ENCODE results near the gene TMC4.

TMC4 gene

DNA sequence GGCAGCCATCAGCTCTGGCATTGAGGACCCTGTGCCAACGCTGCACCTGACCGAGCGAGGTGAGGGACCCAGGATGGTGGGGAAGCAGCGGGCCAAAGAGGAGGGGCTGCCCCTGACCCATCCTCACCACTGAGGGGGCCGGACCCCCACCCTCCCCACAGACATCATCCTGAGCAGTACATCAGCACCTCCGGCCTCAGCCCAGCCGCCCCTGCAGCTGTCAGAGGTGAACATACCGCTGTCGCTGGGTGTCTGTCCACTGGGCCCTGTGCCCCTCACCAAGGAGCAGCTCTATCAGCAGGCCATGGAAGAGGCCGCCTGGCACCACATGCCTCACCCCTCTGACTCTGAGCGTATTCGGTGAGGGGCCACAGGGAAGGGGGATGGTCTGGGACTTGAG lies 20.7 kb downstream of the TMC4 start:
- DNase-seq (ENCODE audit: low read depth in 1 of 2, low spot score in 1 of 2): no peak
- in situ Hi-C loops (cut with HindIII; ENCODE audit: low pct_unique_long_range_greater_than_20kb, low sequenced_read_pairs): no loop called here
- TF ChIP-seq JUND (IDR thresholded peaks at IDR 0.05; ENCODE audit: low read depth): no peak

- no peak for TF ChIP-seq JUND (IDR thresholded peaks at IDR 0.05; ENCODE audit: low read depth)
- no peak for DNase-seq (ENCODE audit: low read depth in 1 of 2, low spot score in 1 of 2)
- in situ Hi-C loops (cut with HindIII; ENCODE audit: low pct_unique_long_range_greater_than_20kb, low sequenced_read_pairs): no loop called here
Observed at GRCh38 chr19:54151362-54152035, 21.5 kb downstream of the TMC4 start.

GRCh38 chr19:54149021-54149812 lies 23.7 kb downstream of the TMC4 start:
- DNase-seq (ENCODE audit: low read depth in 1 of 2, low spot score in 1 of 2): no peak
- TF ChIP-seq JUND (IDR thresholded peaks at IDR 0.05; ENCODE audit: low read depth): no peak
- in situ Hi-C loops (cut with HindIII; ENCODE audit: low pct_unique_long_range_greater_than_20kb, low sequenced_read_pairs): no loop called here

- in situ Hi-C loops (cut with HindIII; ENCODE audit: low pct_unique_long_range_greater_than_20kb, low sequenced_read_pairs): no loop called here
- no peak for DNase-seq (ENCODE audit: low read depth in 1 of 2, low spot score in 1 of 2)
- no peak for TF ChIP-seq JUND (IDR thresholded peaks at IDR 0.05; ENCODE audit: low read depth)
Observed at GRCh38 chr19:54148158-54148557, 24.8 kb downstream of the TMC4 start.

DNA sequence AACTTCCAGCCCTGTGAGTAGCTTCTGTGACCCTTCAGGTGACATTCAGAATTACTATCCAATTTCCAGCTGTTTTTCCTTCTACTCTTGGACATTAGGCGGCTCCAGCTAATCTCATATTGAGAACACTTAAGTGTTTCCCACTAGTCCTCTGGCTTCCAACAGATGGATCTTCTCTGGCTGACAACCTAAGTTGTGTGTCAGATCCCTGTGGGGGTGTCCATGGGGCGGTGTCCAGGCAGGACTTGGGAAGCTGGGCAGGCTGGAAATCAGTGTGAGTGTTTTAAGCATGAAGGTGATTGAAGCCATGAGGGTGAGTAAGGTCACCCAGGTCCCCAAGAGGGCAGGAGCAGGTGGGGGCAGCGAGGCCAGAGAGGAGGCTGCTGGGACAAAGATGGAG lies 25.3 kb downstream of the TMC4 start:
- in situ Hi-C loops (cut with HindIII; ENCODE audit: low pct_unique_long_range_greater_than_20kb, low sequenced_read_pairs): no loop called here
- DNase-seq (ENCODE audit: low read depth in 1 of 2, low spot score in 1 of 2): no peak
- TF ChIP-seq JUND (IDR thresholded peaks at IDR 0.05; ENCODE audit: low read depth): no peak

DNA sequence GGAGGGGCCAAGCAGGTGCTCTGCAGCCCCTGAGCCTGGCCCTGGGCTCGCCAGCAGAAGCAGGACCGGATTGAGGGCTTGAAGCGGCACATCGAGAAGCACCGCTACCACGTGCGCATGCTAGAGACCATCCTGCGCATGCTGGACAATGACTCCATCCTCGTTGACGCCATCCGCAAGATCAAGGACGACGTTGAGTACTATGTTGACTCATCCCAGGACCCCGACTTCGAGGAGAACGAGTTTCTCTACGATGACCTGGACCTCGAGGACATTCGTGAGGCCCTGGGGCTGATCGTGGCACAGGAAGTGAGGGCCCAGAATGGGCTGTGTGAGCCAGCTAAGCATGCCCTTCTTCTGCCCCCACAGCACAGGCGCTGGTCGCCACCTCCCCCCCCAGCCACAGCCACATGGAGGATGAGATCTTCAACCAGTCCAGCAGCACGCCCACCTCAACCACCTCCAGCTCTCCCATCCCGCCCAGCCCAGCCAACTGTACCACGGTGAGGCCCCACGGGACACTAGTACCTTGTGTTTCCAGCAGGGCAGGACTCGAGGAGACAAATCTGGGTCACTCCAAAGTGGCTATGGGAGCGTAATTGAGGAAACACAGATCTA lies 27.3 kb downstream of the TMC4 start:
- DNase-seq (ENCODE audit: low read depth in 1 of 2, low spot score in 1 of 2): no peak
- in situ Hi-C loops (cut with HindIII; ENCODE audit: low pct_unique_long_range_greater_than_20kb, low sequenced_read_pairs): no loop called here
- TF ChIP-seq JUND (IDR thresholded peaks at IDR 0.05; ENCODE audit: low read depth): no peak

GRCh38 chr19:54142166-54142780 lies 30.7 kb downstream of the TMC4 start:
- TF ChIP-seq JUND (IDR thresholded peaks at IDR 0.05; ENCODE audit: low read depth): no peak
- in situ Hi-C loops (cut with HindIII; ENCODE audit: low pct_unique_long_range_greater_than_20kb, low sequenced_read_pairs): no loop called here
- DNase-seq (ENCODE audit: low read depth in 1 of 2, low spot score in 1 of 2): no peak

DNA sequence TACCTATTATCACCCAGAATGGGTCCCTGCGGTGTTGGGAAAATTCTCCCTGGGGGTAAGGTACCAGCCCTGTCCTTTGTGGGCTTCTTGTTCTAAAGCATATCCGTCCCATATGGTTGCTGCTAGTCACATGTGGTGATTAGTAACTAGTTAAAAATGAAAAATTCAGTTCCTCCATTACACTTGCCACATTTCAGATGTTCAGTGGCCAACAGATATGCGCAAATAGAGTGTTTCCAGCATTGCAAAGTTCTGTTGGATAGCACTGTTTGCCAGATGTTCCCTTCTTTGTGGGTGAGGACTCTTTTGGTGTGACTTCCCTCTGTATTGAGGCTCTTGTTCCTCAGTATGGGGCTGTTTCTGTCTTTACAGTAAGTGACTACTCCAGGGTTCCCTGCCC lies 31.6 kb downstream of the TMC4 start:
- in situ Hi-C loops (cut with HindIII; ENCODE audit: low pct_unique_long_range_greater_than_20kb, low sequenced_read_pairs): no loop called here
- no peak for TF ChIP-seq JUND (IDR thresholded peaks at IDR 0.05; ENCODE audit: low read depth)

DNA sequence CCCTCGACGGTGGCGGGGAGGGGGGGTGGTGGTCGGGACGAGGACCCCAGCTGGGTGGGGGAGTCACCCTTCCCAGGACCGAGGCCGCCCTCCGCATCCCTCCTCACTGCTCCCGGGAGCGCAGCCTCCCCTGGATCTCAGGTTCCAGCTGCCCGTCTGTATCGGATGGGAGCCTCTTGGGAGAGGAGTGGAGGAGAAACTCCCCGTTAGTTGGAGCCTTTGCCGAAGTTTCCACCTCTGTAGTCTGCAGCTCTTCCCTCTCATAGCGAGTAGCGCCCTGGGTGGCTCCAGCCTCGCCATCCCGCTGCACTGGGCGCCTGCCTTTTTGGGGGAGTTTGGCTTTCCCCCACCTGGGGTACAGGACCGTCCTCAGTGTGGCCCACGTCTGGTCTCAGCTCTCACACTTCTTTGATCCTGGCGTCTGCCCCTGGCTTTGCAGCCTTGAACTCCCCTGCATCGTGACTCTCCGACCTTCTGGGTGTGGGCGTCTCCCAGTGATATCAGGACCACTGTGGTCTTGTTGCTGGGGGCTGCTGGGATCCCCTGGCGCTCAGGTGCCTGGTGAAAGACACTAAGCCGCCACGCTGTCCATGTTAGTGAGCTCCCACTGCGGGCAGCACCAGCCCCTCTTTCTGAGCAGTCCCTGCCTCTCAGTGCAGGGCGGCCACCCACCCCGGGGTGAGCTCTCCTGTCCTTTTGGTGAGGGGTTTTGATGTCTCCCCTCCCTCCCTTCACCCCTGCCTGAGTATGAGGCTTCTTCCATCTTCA lies 34.3 kb downstream of the TMC4 start:
- in situ Hi-C loops (cut with HindIII; ENCODE audit: low pct_unique_long_range_greater_than_20kb, low sequenced_read_pairs): no loop called here
- no peak for TF ChIP-seq JUND (IDR thresholded peaks at IDR 0.05; ENCODE audit: low read depth)
- DNase-seq (ENCODE audit: low read depth in 1 of 2, low spot score in 1 of 2): no peak

More for the DNA sequence above, 31.6 kb downstream of the TMC4 start:
- DNase-seq (ENCODE audit: low read depth in 1 of 2, low spot score in 1 of 2): no peak

DNA sequence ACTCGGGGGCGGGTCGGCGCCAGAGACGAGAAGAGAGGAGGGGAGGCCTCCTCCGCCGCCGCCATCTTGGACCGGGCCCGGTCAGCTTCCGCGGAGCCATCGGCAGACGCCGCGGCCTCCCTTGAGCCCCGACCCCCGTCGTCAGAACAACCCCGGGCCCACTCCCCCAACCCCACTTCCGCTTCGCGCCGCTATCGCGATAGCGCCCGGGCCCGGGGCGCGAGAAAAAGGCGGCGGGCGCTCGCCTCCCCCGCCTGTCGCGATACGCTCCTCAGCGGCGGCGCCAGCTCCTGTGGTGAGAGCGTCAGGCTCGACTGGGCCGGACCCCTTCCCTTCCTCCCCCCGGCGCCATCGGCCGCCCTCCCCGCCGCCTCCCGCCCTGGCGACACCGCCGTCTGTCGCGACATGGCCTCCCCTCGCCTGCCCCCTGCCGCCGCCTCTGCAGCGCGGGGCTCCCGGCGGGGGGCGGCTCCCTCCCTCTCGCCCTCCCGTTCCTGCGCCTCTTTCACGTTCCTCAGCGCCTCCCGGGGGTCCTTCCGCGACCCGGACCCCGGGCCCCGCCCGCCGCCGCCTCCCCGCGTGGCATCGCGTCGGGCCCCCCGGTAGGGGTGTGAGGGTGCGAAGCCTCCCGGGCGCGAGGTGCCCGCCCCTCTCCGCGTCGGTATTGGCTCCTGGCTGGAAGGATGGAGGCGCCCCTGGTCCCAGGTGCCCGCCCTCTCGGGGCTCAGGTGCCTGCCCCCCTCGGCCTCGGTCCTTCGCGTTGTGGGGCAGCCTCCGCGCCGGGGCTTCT lies 35.1 kb downstream of the TMC4 start, which contains the start of gene CNOT3:
TSS of gene CNOT3 (plus strand) at position 64 of the 790 bp plus-strand sequence. CDS start 5,217 bp downstream, outside the sequence.
- in situ Hi-C loops (cut with HindIII; ENCODE audit: low pct_unique_long_range_greater_than_20kb, low sequenced_read_pairs): no loop called here
- no peak for TF ChIP-seq JUND (IDR thresholded peaks at IDR 0.05; ENCODE audit: low read depth)
- no peak for DNase-seq (ENCODE audit: low read depth in 1 of 2, low spot score in 1 of 2)

GRCh38 chr19:54136864-54137698 lies 35.9 kb downstream of the TMC4 start:
- no peak for TF ChIP-seq JUND (IDR thresholded peaks at IDR 0.05; ENCODE audit: low read depth)
- DNase-seq (ENCODE audit: low read depth in 1 of 2, low spot score in 1 of 2): peak; percentile 98 to 100
- in situ Hi-C loops (cut with HindIII; ENCODE audit: low pct_unique_long_range_greater_than_20kb, low sequenced_read_pairs): no loop called here

Data from T47D (cell line).